Measurements from ENCODE around the gene SLC11A1.

SLC11A1 gene

DNA sequence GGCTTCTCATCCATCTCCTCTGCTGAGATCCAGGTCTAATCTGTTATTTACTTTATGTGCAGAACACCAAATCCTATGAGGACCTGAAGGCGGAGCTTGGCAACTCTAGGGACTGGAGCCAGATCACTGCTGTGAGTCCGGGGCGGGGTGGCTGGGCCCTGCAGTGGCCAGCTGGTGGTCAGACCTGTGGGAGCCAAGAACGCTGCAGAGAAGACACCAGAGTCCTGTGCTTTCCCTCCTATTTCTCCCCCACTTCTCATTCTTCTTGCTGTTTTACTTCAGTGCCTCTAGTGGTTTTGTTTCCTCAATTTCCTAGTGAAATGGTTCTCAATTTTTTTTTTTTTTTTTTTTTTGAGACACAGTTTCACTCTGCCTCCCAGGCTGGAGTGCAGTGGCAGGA is 56.5 kb downstream of the SLC11A1 start:
- no peak for DNase-seq

DNA sequence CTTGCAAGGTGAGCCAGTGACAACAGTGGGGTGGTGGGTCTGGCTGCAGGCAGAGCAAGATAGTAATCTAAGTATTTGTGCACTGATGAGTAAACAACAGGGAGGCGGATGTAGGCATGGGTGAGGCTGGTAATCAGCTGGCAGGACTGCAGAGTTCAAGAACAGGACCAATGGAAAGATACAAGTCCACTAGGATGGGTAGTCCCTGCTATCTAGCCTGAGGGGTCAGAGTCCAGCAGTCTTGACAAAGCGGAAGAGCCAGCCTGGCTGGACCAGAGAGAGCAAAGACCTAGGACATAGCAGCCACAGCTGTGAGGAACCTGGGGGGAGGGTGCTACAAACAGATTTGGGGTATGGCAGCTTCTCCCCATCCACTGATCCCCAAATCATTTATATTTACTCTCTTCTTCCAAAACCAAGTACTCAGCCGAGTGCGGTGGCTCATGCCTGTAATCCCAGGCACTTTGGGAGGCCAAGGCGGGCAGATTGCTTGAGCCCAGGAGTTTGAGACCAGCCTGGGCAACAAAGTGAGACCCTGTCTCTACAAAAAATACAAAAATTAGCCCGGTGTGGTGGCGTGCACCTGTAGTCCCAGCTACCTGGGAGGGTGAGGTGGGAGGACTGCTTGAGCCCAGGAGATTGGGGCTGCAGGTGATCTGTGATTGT is 62.8 kb downstream of the SLC11A1 start:
- no peak for DNase-seq

DNA sequence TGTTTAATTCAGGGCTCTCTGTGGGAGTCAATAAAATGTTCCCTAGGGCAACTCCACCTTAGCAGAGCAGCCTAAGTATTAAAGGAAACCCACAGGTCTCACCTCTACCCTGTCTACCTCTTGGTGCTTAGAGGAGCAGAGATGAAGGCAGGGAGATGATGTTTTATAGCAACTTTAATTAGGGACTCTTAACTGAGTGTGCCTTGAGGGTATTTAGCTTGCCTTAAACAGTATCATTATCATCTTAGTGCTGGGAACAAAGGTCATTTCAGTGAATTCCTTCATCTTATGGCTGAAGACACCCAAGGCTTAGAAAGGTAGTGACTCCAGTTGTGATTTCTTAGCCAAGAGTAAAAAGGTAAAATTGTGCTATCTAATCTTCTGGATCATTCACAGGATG is 63.5 kb downstream of the SLC11A1 start:
- DNase-seq: no peak
